Esophagus mucosa (tissue), 1 donor: Measurements from ENCODE around the gene FAF1. TPM values are rescaled to one million over a fixed set of nuclear protein-coding genes. Genes with fewer than 3 reads are reported as not detected.

Experiments
- ATAC-seq: fragments of 200-7000 bp; cut with Tn5 transposase; one replicate; pipeline ENCODE4 v1.9.1; 2020
- total RNA-seq: library from RNA; stranded (reverse); gene quantifications from one replicate; pipeline ENCODE4 v1.2.4, GENCODE V29; 2023
- donor health status: DM: yes; HTN: yes; CAD: no.

FAF1 gene
- total RNA-seq, 1 donor from 2014 or later: 47.5 TPM

- ATAC-seq: no peak
Observed at GRCh38 chr1:50393522-50394120, 566.4 kb downstream of the FAF1 start.

Other genes with a start within 250 kb of the FAF1 start
- 6.9 TPM for gene CDKN2C, start 10.0 kb upstream of the FAF1 start, total RNA-seq
- gene C1orf185, start 142.0 kb upstream of the FAF1 start, total RNA-seq: not detected